ENCODE results near the gene CCDC15.
"Not testable (repeated sequence)": the region's sequence is repeated elsewhere in the genome, so short reads cannot be mapped to it uniquely, and the experiment has no call there.

Gene CCDC15

GRCh38 chr11:124943254-124943616 is 10.8 kb upstream of the CCDC15 start:
- no peaks in the 10 kb centered on the region for H3K36me3 ChIP-seq (ENCODE audit: control insufficient read depth in 2 of 2, insufficient read depth in 2 of 2, low read length in 2 of 2)
- no peak overlapping the region for H3K27ac ChIP-seq (ENCODE audit: low read length)
- H3K27me3 ChIP-seq (ENCODE audit: control insufficient read depth in 1 of 2, insufficient read depth in 2 of 2, low read length in 2 of 2): no peaks in the 10 kb centered on the region
- no peaks in the 10 kb centered on the region for H3K4me1 ChIP-seq (ENCODE audit: control insufficient read depth, insufficient read depth, low read length)
- no peak overlapping the region for H3K9ac ChIP-seq (ENCODE audit: low read length in 2 of 2)
- H3K4me3 ChIP-seq (ENCODE audit: low read length in 2 of 2): no peak overlapping the region
- H3K9me3 ChIP-seq (ENCODE audit: control insufficient read depth in 2 of 2, low read length in 2 of 2): no peaks in the 10 kb centered on the region

- H3K9ac ChIP-seq (ENCODE audit: low read length in 2 of 2): no peak overlapping the region
- no peaks in the 10 kb centered on the region for H3K27me3 ChIP-seq (ENCODE audit: control insufficient read depth in 1 of 2, insufficient read depth in 2 of 2, low read length in 2 of 2)
- no peaks in the 10 kb centered on the region for H3K36me3 ChIP-seq (ENCODE audit: control insufficient read depth in 2 of 2, insufficient read depth in 2 of 2, low read length in 2 of 2)
- H3K4me1 ChIP-seq (ENCODE audit: control insufficient read depth, insufficient read depth, low read length): no peaks in the 10 kb centered on the region
- no peak overlapping the region for H3K27ac ChIP-seq (ENCODE audit: low read length)
- no peak overlapping the region for H3K4me3 ChIP-seq (ENCODE audit: low read length in 2 of 2)
- H3K9me3 ChIP-seq (ENCODE audit: control insufficient read depth in 2 of 2, low read length in 2 of 2): no peaks in the 10 kb centered on the region
These were observed 10.3 kb upstream of the CCDC15 start for GRCh38 chr11:124943741-124944140.

GRCh38 chr11:124944565-124944964 is 9.4 kb upstream of the CCDC15 start:
- H3K4me1 ChIP-seq (ENCODE audit: control insufficient read depth, insufficient read depth, low read length): no peaks in the 10 kb centered on the region
- H3K27me3 ChIP-seq (ENCODE audit: control insufficient read depth in 1 of 2, insufficient read depth in 2 of 2, low read length in 2 of 2): no peaks in the 10 kb centered on the region
- no peak overlapping the region for H3K4me3 ChIP-seq (ENCODE audit: low read length in 2 of 2)
- no peaks in the 10 kb centered on the region for H3K36me3 ChIP-seq (ENCODE audit: control insufficient read depth in 2 of 2, insufficient read depth in 2 of 2, low read length in 2 of 2)
- no peak overlapping the region for H3K27ac ChIP-seq (ENCODE audit: low read length)
- no peak overlapping the region for H3K9ac ChIP-seq (ENCODE audit: low read length in 2 of 2)
- no peaks in the 10 kb centered on the region for H3K9me3 ChIP-seq (ENCODE audit: control insufficient read depth in 2 of 2, low read length in 2 of 2)

DNA sequence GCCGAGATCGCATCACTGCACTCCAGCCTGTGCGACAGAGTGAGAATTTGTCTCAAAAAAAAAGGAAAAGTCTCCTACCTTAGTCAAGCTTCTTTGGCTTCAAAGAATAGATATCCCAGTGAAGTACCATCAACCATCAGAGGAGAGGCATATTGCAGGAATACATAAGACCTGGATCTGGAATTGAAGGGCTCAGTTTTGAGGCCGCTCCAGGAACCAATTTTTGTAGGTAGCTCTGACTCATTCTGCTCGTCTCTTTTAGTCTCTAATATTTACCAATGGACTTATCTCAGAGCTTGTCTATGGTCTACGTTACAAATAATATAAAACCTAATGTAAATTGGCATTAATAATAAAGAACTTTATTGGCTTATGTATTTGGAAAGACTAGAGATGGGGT is 8.2 kb upstream of the CCDC15 start:
- no peaks in the 10 kb centered on the region for H3K4me1 ChIP-seq (ENCODE audit: control insufficient read depth, insufficient read depth, low read length)
- H3K27ac ChIP-seq (ENCODE audit: low read length): no peak overlapping the region
- no peaks in the 10 kb centered on the region for H3K36me3 ChIP-seq (ENCODE audit: control insufficient read depth in 2 of 2, insufficient read depth in 2 of 2, low read length in 2 of 2)
- H3K4me3 ChIP-seq (ENCODE audit: low read length in 2 of 2): no peak overlapping the region
- H3K9me3 ChIP-seq (ENCODE audit: control insufficient read depth in 2 of 2, low read length in 2 of 2): no peaks in the 10 kb centered on the region
- no peak overlapping the region for H3K9ac ChIP-seq (ENCODE audit: low read length in 2 of 2)
- no peaks in the 10 kb centered on the region for H3K27me3 ChIP-seq (ENCODE audit: control insufficient read depth in 1 of 2, insufficient read depth in 2 of 2, low read length in 2 of 2)

- Histone ChIP-seq H3K4me1 (ENCODE audit: control insufficient read depth, insufficient read depth, low read length) (no peaks in the 10 kb centered on the region), H3K27ac (ENCODE audit: low read length) (no peak overlapping the region), H3K9me3 (ENCODE audit: control insufficient read depth in 2 of 2, low read length in 2 of 2) (no peaks in the 10 kb centered on the region), H3K9ac (ENCODE audit: low read length in 2 of 2) (no peak overlapping the region), H3K27me3 (ENCODE audit: control insufficient read depth in 1 of 2, insufficient read depth in 2 of 2, low read length in 2 of 2) (no peaks in the 10 kb centered on the region), H3K36me3 (ENCODE audit: control insufficient read depth in 2 of 2, insufficient read depth in 2 of 2, low read length in 2 of 2) (no peaks in the 10 kb centered on the region), H3K4me3 (ENCODE audit: low read length in 2 of 2) (no peak overlapping the region)
These were observed 7.3 kb upstream of the CCDC15 start for GRCh38 chr11:124946735-124947141.

- no peaks in the 10 kb centered on the region for H3K9me3 ChIP-seq (ENCODE audit: control insufficient read depth in 2 of 2, low read length in 2 of 2)
- no peak overlapping the region for H3K4me3 ChIP-seq (ENCODE audit: low read length in 2 of 2)
- H3K27me3 ChIP-seq (ENCODE audit: control insufficient read depth in 1 of 2, insufficient read depth in 2 of 2, low read length in 2 of 2): no peaks in the 10 kb centered on the region
- H3K9ac ChIP-seq (ENCODE audit: low read length in 2 of 2): no peak overlapping the region
- no peaks in the 10 kb centered on the region for H3K36me3 ChIP-seq (ENCODE audit: control insufficient read depth in 2 of 2, insufficient read depth in 2 of 2, low read length in 2 of 2)
- H3K27ac ChIP-seq (ENCODE audit: low read length): no peak overlapping the region
- H3K4me1 ChIP-seq (ENCODE audit: control insufficient read depth, insufficient read depth, low read length): peaks cover 6% of the 10 kb centered on the region
These were observed 3.2 kb upstream of the CCDC15 start for GRCh38 chr11:124950601-124951330.

DNA sequence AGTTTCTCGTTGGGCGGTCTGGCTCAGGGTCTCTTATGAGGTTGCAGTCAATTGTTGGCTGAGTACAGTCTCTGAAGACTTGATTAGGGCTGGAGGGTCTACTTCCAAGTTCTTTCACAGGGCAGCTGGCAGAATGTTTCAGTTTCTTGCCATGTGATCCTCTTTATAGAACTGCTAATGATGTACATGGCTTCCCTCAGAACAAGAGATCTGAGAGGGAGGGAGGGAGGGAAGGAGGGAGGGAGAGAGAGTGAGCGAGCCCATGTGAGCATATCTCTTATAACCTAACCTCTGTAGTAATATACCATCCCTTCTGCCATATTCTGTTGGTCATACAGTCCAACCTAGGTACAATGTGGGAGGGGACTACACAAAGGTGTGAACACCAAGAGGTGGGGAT is 2.7 kb upstream of the CCDC15 start:
- no peak overlapping the region for H3K9ac ChIP-seq (ENCODE audit: low read length in 2 of 2)
- no peak overlapping the region for H3K27ac ChIP-seq (ENCODE audit: low read length)
- no peak overlapping the region for H3K4me3 ChIP-seq (ENCODE audit: low read length in 2 of 2)
- no peaks in the 10 kb centered on the region for H3K36me3 ChIP-seq (ENCODE audit: control insufficient read depth in 2 of 2, insufficient read depth in 2 of 2, low read length in 2 of 2)
- H3K27me3 ChIP-seq (ENCODE audit: control insufficient read depth in 1 of 2, insufficient read depth in 2 of 2, low read length in 2 of 2): no peaks in the 10 kb centered on the region
- H3K4me1 ChIP-seq (ENCODE audit: control insufficient read depth, insufficient read depth, low read length): peaks cover 6% of the 10 kb centered on the region
- no peaks in the 10 kb centered on the region for H3K9me3 ChIP-seq (ENCODE audit: control insufficient read depth in 2 of 2, low read length in 2 of 2)

DNA sequence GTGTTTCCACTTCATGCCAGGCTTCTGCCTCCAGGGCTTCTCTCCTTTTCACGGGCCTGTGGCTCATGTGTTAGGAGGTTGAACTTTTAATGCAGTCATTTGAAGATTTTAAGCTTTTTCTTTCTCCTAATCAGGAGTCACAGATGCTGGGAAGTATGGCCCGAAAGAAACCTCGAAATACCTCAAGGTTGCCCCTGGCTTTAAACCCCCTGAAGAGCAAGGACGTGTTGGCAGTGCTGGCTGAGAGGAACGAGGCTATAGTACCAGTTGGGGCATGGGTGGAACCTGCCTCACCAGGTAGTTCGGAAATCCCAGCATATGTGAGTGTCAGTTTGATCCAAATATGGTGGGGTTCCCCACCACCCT is 571 bp downstream of the CCDC15 start:
- Histone ChIP-seq H3K4me1 (ENCODE audit: control insufficient read depth, insufficient read depth, low read length) (peaks cover 6% of the 10 kb centered on the region), H3K9ac (ENCODE audit: low read length in 2 of 2) (peak overlapping the region; percentile 78 to 82), H3K27ac (ENCODE audit: low read length) (no peak overlapping the region), H3K9me3 (ENCODE audit: control insufficient read depth in 2 of 2, low read length in 2 of 2) (no peaks in the 10 kb centered on the region), H3K27me3 (ENCODE audit: control insufficient read depth in 1 of 2, insufficient read depth in 2 of 2, low read length in 2 of 2) (no peaks in the 10 kb centered on the region), H3K4me3 (ENCODE audit: low read length in 2 of 2) (peak overlapping the region; percentile 65 to 85), H3K36me3 (ENCODE audit: control insufficient read depth in 2 of 2, insufficient read depth in 2 of 2, low read length in 2 of 2) (no peaks in the 10 kb centered on the region)

DNA sequence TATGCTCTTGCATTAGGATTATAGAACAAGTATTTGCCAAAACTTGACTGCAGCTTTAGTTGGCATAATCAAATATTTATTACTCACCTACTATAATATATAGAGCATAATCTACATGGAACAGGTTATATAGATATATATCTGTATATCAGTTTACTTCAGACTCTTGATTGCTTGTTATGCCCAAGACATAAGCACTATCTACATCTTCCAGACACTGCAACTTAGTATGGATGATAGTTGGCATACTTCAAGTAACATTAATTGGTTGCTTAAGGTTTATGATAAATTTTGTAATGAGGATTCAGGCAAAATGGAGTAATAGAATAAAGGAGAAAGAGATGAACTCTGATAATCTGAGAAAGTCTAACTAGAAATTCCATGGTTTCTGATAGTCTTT is 1.0 kb downstream of the CCDC15 start:
- H3K36me3 ChIP-seq (ENCODE audit: control insufficient read depth in 2 of 2, insufficient read depth in 2 of 2, low read length in 2 of 2): no peaks in the 10 kb centered on the region
- H3K9me3 ChIP-seq (ENCODE audit: control insufficient read depth in 2 of 2, low read length in 2 of 2): no peaks in the 10 kb centered on the region
- H3K4me3 ChIP-seq (ENCODE audit: low read length in 2 of 2): no peak overlapping the region
- no peaks in the 10 kb centered on the region for H3K27me3 ChIP-seq (ENCODE audit: control insufficient read depth in 1 of 2, insufficient read depth in 2 of 2, low read length in 2 of 2)
- no peak overlapping the region for H3K9ac ChIP-seq (ENCODE audit: low read length in 2 of 2)
- H3K4me1 ChIP-seq (ENCODE audit: control insufficient read depth, insufficient read depth, low read length): peaks cover 6% of the 10 kb centered on the region
- H3K27ac ChIP-seq (ENCODE audit: low read length): no peak overlapping the region

GRCh38 chr11:124961972-124962609 is 8.1 kb downstream of the CCDC15 start:
- Histone ChIP-seq H3K9me3 (ENCODE audit: control insufficient read depth in 2 of 2, low read length in 2 of 2) (no peaks in the 10 kb centered on the region), H3K27me3 (ENCODE audit: control insufficient read depth in 1 of 2, insufficient read depth in 2 of 2, low read length in 2 of 2) (no peaks in the 10 kb centered on the region), H3K4me1 (ENCODE audit: control insufficient read depth, insufficient read depth, low read length) (no peaks in the 10 kb centered on the region), H3K27ac (ENCODE audit: low read length) (no peak overlapping the region), H3K4me3 (ENCODE audit: low read length in 2 of 2) (no peak overlapping the region), H3K36me3 (ENCODE audit: control insufficient read depth in 2 of 2, insufficient read depth in 2 of 2, low read length in 2 of 2) (no peaks in the 10 kb centered on the region), H3K9ac (ENCODE audit: low read length in 2 of 2) (no peak overlapping the region)

DNA sequence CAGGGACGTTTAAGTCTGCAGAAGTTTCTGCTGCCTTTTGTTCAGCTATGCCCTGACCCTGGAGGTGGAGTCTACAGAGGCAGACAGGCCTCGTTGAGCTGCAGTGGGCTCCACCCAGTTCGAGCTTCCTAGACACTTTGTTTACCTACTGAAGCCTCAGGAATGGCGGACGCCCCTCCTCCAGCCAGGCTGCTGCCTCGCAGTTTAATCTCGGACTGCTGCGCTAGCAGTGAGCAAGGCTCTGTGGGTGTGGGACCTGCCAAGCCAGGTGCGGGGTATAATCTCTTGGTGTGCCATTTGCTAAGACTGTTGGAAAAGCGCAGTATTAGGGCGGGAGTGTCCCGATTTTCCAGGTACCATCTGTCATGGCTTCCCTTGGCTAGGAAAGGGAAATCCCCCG is 14.2 kb downstream of the CCDC15 start:
- H3K27me3 ChIP-seq (ENCODE audit: control insufficient read depth in 1 of 2, insufficient read depth in 2 of 2, low read length in 2 of 2); H3K27ac ChIP-seq (ENCODE audit: low read length); H3K9ac ChIP-seq (ENCODE audit: low read length in 2 of 2); H3K4me3 ChIP-seq (ENCODE audit: low read length in 2 of 2); H3K36me3 ChIP-seq (ENCODE audit: control insufficient read depth in 2 of 2, insufficient read depth in 2 of 2, low read length in 2 of 2); H3K9me3 ChIP-seq (ENCODE audit: control insufficient read depth in 2 of 2, low read length in 2 of 2); H3K4me1 ChIP-seq (ENCODE audit: control insufficient read depth, insufficient read depth, low read length): not testable (repeated sequence)

All from stomach smooth muscle (tissue), 2 donors.